Neuronal stem cell (in vitro differentiated cells): ENCODE results near the gene SDSL.
A peak's percentile ranks its signal among the peaks of the same experiment; 100 is the strongest.

Source experiments
- DNase-seq: peaks from one replicate; pipeline ENCODE4 v3.0.0-alpha.2; 2013; ENCODE audit warnings: low spot score
- H2AFZ ChIP-seq: one replicate; pipeline ENCODE4 v1.6.1; 2013; ENCODE audit warnings: mild to moderate bottlenecking, low read length, inconsistent platforms
- H2AK5ac ChIP-seq: 2 replicates; pipeline ENCODE4 v1.6.1; 2013; ENCODE audit warnings: low read depth, mild to moderate bottlenecking, inconsistent platforms, low read length, moderate library complexity, mixed read lengths
- H2BK120ac ChIP-seq: 2 replicates; pipeline ENCODE4 v1.6.1; 2013; ENCODE audit warnings: low read depth, mild to moderate bottlenecking, inconsistent platforms, low read length, moderate library complexity, mixed read lengths
- H2BK12ac ChIP-seq: one replicate; pipeline ENCODE4 v1.6.1; 2013; ENCODE audit warnings: low read length, inconsistent platforms
- H2BK15ac ChIP-seq: 2 replicates; pipeline ENCODE4 v1.6.1; 2013; ENCODE audit warnings: mild to moderate bottlenecking, low read length, inconsistent platforms, mixed read lengths
- H2BK5ac ChIP-seq: one replicate; pipeline ENCODE4 v1.6.1; 2013; ENCODE audit warnings: inconsistent platforms, mild to moderate bottlenecking, low read length, moderate library complexity
- H3K14ac ChIP-seq: one replicate; pipeline ENCODE4 v1.6.1; 2013; ENCODE audit warnings: low read length, inconsistent platforms
- H3K18ac ChIP-seq: 2 replicates; pipeline ENCODE4 v1.6.1; 2013; ENCODE audit warnings: low read length, inconsistent platforms
- H3K23ac ChIP-seq: 2 replicates; pipeline ENCODE4 v1.6.1; 2013; ENCODE audit warnings: low read depth, mild to moderate bottlenecking, mixed read lengths, low read length, inconsistent platforms; ENCODE audit not compliant: poor library complexity
- H3K27ac ChIP-seq: replicated peaks from 3 replicates; pipeline ENCODE4 v1.5.1; 2013; ENCODE audit warnings: low read length, inconsistent platforms
- H3K27me3 ChIP-seq, 3 experiments: 2 replicates each; pipeline ENCODE4 v1.6.1; 2013; ENCODE audit warnings: low read length in 3 of 3, mild to moderate bottlenecking in 2 of 3, inconsistent platforms in 1 of 3, low read depth in 1 of 3, mixed read lengths in 1 of 3, moderate library complexity in 1 of 3; ENCODE audit not compliant: control insufficient read depth in 3 of 3, insufficient read depth in 3 of 3
- H3K36me3 ChIP-seq, 2 donors: replicated peaks in 1 of 2; 2 replicates each; pipeline ENCODE4 v1.6.1; 2013; ENCODE audit warnings: low read length in 2 of 2; ENCODE audit not compliant: control insufficient read depth in 2 of 2, insufficient read depth in 2 of 2
- H3K4ac ChIP-seq: 2 replicates; pipeline ENCODE4 v1.6.1; 2013; ENCODE audit warnings: inconsistent platforms, mild to moderate bottlenecking, low read length, moderate library complexity
- H3K4me1 ChIP-seq, 2 donors: 1 replicate in 1 of 2; 2 replicates in 1 of 2; pipeline ENCODE4 v1.6.1; 2013; ENCODE audit warnings: low read length in 2 of 2, low read depth in 1 of 2; ENCODE audit not compliant: control insufficient read depth in 2 of 2, insufficient read depth in 1 of 2
- H3K4me2 ChIP-seq: one replicate; pipeline ENCODE4 v1.6.1; 2013; ENCODE audit warnings: mild to moderate bottlenecking, low read length, inconsistent platforms; ENCODE audit not compliant: insufficient read depth, poor library complexity, severe bottlenecking
- H3K4me3 ChIP-seq, 2 donors: 2 replicates each; pipeline ENCODE4 v1.5.1; 2013; ENCODE audit warnings: low read length in 2 of 2, mild to moderate bottlenecking in 2 of 2, inconsistent platforms in 1 of 2, moderate library complexity in 1 of 2
- H3K79me1 ChIP-seq: one replicate; pipeline ENCODE4 v1.6.1; 2013; ENCODE audit warnings: low read depth, mild to moderate bottlenecking, inconsistent platforms, low read length, moderate library complexity
- H3K9ac ChIP-seq: one replicate; pipeline ENCODE4 v1.6.1; 2013; ENCODE audit warnings: mild to moderate bottlenecking, low read depth, low read length, inconsistent platforms; ENCODE audit not compliant: poor library complexity
- H3K9me3 ChIP-seq, 2 donors: replicated peaks in 1 of 2; 2 replicates each; pipeline versions ENCODE3 to v1.6.1; 2013; ENCODE audit warnings: low read length in 2 of 2, mild to moderate bottlenecking in 2 of 2, inconsistent platforms in 1 of 2, low read depth in 1 of 2, mixed read lengths in 1 of 2, moderate library complexity in 1 of 2; ENCODE audit not compliant: control insufficient read depth in 2 of 2, insufficient read depth in 1 of 2
- H4K8ac ChIP-seq: one replicate; pipeline ENCODE4 v1.6.1; 2013; ENCODE audit warnings: low read depth, mild to moderate bottlenecking, inconsistent platforms, low read length, moderate library complexity
- H4K91ac ChIP-seq: one replicate; pipeline ENCODE4 v1.6.1; 2013; ENCODE audit warnings: low read length, low read depth, mild to moderate bottlenecking, inconsistent platforms; ENCODE audit not compliant: poor library complexity
- WGBS, 2 donors: extraction: QIAGEN DNeasy Blood & Tissue Kit; methylation state at CpG; one replicate each; pipeline ENCODE4 v1.1.7; 2013; ENCODE audit warnings: missing lambda C conversion rate in 2 of 2, mixed read lengths in 1 of 2; ENCODE audit not compliant: insufficient read length in 2 of 2, insufficient replicate concordance in 1 of 2; ENCODE audit errors: extremely low coverage in 2 of 2; 5-methylcytosine and 5-hydroxymethylcytosine counted together

Gene SDSL

DNA sequence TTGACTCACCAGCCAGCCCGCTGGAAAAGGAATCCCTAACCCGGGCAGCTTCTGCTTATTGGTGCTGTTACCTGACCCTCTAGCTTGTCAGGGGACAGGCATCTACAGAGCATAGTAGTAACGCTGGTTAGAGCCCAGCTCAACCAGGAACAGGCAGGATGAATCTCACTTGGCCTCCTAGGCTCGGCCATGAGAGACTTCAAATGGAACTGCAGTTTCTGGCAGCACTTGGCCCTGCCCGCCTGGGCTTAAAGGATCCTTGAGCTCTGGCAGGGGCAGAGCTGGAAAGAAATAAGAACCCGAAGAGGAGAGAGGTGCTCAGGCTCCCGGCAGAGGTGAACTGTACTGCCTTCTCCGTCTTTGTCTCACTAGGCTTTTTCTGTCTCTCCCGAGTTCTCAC lies 51.8 kb downstream of the SDSL start:
- WGBS, 2 donors, result no CpG with 5 or more reads among the region's 9 CpGs
- no peak overlapping the region for H4K8ac ChIP-seq

DNA sequence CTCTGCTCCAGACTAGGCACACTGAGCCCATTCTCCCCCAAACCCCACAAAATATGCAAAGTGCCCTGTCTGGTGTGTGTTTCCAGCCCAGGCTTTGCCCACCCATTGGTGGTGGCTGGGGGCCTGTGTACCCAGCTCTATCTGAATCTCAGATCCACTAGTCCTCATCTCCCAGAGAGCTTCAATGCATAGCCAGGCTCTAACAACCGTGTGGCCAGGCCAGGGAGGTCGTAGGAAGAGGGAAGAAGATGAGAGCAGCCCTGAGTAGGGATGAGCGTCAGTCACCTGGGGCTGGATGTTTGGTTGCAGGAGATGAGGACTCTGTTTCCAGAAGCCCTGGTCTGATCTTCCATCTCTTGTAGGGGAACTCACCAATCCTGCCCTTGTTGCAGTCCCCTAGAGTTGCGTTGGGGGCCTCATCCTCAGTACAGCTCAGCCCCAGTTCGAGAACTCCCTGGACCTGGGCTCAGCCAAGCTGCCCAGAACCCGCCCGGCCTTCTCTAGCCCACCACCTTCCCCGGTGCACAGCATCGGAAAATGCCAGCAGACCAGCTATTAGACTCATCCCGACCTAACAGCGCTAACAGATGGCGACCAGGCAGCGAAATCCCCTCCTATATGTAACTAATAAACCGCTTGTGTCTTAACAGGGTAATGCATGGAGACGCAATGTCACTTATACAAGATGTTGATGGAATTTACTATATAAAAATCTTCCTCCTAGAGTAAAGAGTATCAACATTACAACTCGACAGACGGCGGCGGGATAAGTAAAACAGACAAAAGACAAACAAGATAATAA lies 52.7 kb downstream of the SDSL start:
- Histone ChIP-seq H3K4me2 (no peak overlapping the region), H2BK120ac (no peak overlapping the region), H3K9me3 (no peaks in the 10 kb centered on the region), H3K4me1 (peaks cover 3 to 49% of the 10 kb centered on the region in 2 donors), H3K14ac (no peak overlapping the region), H3K4ac (no peak overlapping the region), H3K23ac (peak overlapping the region; percentile 25), H2BK15ac (peak overlapping the region; percentile 70), H4K8ac (no peak overlapping the region), H3K27ac (no peak overlapping the region), H3K36me3 (no peaks in the 10 kb centered on the region), H2BK5ac (no peak overlapping the region), H3K4me3 (peak overlapping the region in 1 of 2 donors; percentile 15), H2AK5ac (no peak overlapping the region), H4K91ac (no peak overlapping the region), H3K27me3 (peaks cover 14 to 98% (median 75%) of the 10 kb centered on the region in 3 experiments), H3K18ac (peak overlapping the region; percentile 42), H3K9ac (no peak overlapping the region), H2BK12ac (no peak overlapping the region), H2AFZ (no peak overlapping the region), H3K79me1 (peaks cover 5% of the 10 kb centered on the region)
- no CpG with 5 or more reads among the region's 19 CpGs for WGBS, 2 donors
- DNase-seq, result no peak

More for the DNA sequence above, 51.8 kb downstream of the SDSL start:
- peak overlapping the region; percentile 22 for H3K18ac ChIP-seq
- H2BK5ac ChIP-seq, result no peak overlapping the region
- no peak overlapping the region for H3K23ac ChIP-seq
- peaks cover 5% of the 10 kb centered on the region for H3K79me1 ChIP-seq
- no peak overlapping the region for H4K91ac ChIP-seq
- no peak overlapping the region for H2AFZ ChIP-seq
- no peak overlapping the region for H3K4me3 ChIP-seq
- no peak overlapping the region for H3K14ac ChIP-seq
- no peak overlapping the region for H3K27ac ChIP-seq
- H3K27me3 ChIP-seq, result peaks cover 11 to 98% (median 75%) of the 10 kb centered on the region in 3 experiments
- DNase-seq, result no peak
- peak overlapping the region; percentile 10 for H3K9ac ChIP-seq
- H3K4me1 ChIP-seq, result peaks cover 2 to 51% of the 10 kb centered on the region in 2 donors
- H3K4ac ChIP-seq, result no peak overlapping the region
- no peak overlapping the region for H2AK5ac ChIP-seq
- no peak overlapping the region for H2BK120ac ChIP-seq
- H2BK12ac ChIP-seq, result no peak overlapping the region
- H3K36me3 ChIP-seq, result peaks cover 0 to under 1% of the 10 kb centered on the region in 2 donors
- H3K4me2 ChIP-seq, result no peak overlapping the region
- no peak overlapping the region for H2BK15ac ChIP-seq
- no peaks in the 10 kb centered on the region for H3K9me3 ChIP-seq

DNA sequence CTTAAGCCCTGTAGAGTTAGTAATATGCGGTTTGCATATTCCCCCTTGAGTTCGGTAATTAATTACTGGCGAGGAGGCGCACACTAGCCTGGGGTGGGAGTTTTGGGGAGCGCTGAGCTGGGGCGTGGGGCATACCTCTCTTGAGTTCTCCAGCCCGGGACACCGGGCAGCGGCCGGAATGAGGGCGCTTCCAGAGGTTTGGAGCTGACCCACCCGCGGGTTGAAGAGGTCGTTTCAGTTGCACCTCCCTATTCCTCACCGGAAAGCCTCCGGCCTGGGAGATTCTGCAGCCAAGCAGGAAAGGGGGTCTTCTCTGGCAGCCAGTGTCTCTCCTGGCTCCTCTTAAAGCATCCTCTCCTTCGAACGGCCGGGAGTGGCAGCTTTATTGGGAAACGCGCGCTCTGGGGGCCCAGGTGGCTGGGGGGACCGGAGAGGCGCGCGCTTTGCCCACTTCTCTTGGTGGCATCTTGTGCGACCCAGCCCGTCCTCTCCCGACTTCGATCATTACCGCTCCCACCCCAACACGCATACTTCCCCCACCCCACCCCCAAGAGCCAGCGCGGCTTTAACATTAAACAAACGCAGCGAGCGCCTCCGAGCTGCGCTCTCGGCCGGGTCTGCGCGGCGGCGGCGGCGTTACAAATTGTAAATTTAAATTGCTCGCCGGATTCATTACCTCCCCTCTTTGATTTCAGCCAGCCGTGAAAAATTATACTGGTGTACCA lies 53.4 kb downstream of the SDSL start:
- H3K27ac ChIP-seq, result no peak overlapping the region
- H4K8ac ChIP-seq, result no peak overlapping the region
- H2BK5ac ChIP-seq, result no peak overlapping the region
- no peaks in the 10 kb centered on the region for H3K36me3 ChIP-seq
- peak overlapping the region; percentile 54 for H3K4me2 ChIP-seq
- H3K4me1 ChIP-seq, result peaks cover 4 to 45% of the 10 kb centered on the region in 2 donors
- no peak overlapping the region for H2AK5ac ChIP-seq
- H3K4me3 ChIP-seq, result no peak overlapping the region
- no peak overlapping the region for H2BK12ac ChIP-seq
- no peak overlapping the region for H4K91ac ChIP-seq
- no peak overlapping the region for H2BK120ac ChIP-seq
- H3K27me3 ChIP-seq, result peaks cover 14 to 97% (median 75%) of the 10 kb centered on the region in 3 experiments
- no peaks in the 10 kb centered on the region for H3K9me3 ChIP-seq
- no peak for DNase-seq
- H3K14ac ChIP-seq, result no peak overlapping the region
- WGBS, 2 donors, result no CpG with 5 or more reads among the region's 50 CpGs
- no peak overlapping the region for H3K23ac ChIP-seq
- no peak overlapping the region for H2BK15ac ChIP-seq
- peak overlapping the region; percentile 38 for H3K18ac ChIP-seq
- H2AFZ ChIP-seq, result no peak overlapping the region
- no peak overlapping the region for H3K4ac ChIP-seq
- no peak overlapping the region for H3K9ac ChIP-seq
- peaks cover 5% of the 10 kb centered on the region for H3K79me1 ChIP-seq
